HEK293 (cell line): ENCODE data around the gene HOXD12.
A peak's percentile ranks its signal among the peaks of the same experiment; 100 is the strongest.

ENCODE experiments used
- GFI1B ChIP-seq: fragments of 450-650 bp; formaldehyde crosslinking; IDR thresholded peaks from 2 replicates; pipeline ENCODE4 v1.5.1; 2016; ENCODE audit warnings: missing biosample characterization, missing genetic modification characterization
- IKZF3 ChIP-seq: fragments of 450-650 bp; IDR thresholded peaks from 2 replicates; pipeline ENCODE4 v1.5.0; 2018; ENCODE audit warnings: missing biosample characterization, mild to moderate bottlenecking, missing genetic modification characterization, moderate library complexity
- KLF17 ChIP-seq: fragments of 450-650 bp; formaldehyde crosslinking; IDR thresholded peaks from 2 replicates; pipeline ENCODE4 v1.5.1; 2016; ENCODE audit warnings: missing biosample characterization, missing genetic modification characterization
- MEIS1 ChIP-seq: sonication (generic); formaldehyde crosslinking; IDR thresholded peaks from 2 replicates; pipeline ENCODE4 v1.8.1; 2022; ENCODE audit warnings: missing genetic modification reagents, mild to moderate bottlenecking, borderline replicate concordance
- MYNN ChIP-seq: fragments of 450-650 bp; formaldehyde crosslinking; IDR thresholded peaks from 2 replicates; pipeline ENCODE4 v1.5.1; 2016; ENCODE audit warnings: missing biosample characterization, missing genetic modification characterization, borderline replicate concordance
- OVOL3 ChIP-seq: fragments of 450-650 bp; formaldehyde crosslinking; IDR thresholded peaks from 2 replicates; pipeline ENCODE4 v1.5.1; 2016; ENCODE audit warnings: missing biosample characterization, missing genetic modification characterization
- PRDM10 ChIP-seq: fragments of 450-650 bp; formaldehyde crosslinking; IDR thresholded peaks from 2 replicates; pipeline ENCODE4 v1.5.1; 2016; ENCODE audit warnings: missing biosample characterization, missing genetic modification characterization
- SALL2 ChIP-seq: fragments of 450-650 bp; formaldehyde crosslinking; IDR thresholded peaks from 2 replicates; pipeline ENCODE4 v1.5.0; 2017; ENCODE audit warnings: missing biosample characterization, mild to moderate bottlenecking, missing genetic modification characterization, borderline replicate concordance
- ZBTB20 ChIP-seq: fragments of 450-650 bp; formaldehyde crosslinking; IDR thresholded peaks from 2 replicates; pipeline ENCODE4 v1.5.1; 2016; ENCODE audit warnings: missing biosample characterization, missing genetic modification characterization
- ZFHX2 ChIP-seq: fragments of 450-650 bp; formaldehyde crosslinking; conservative IDR thresholded peaks from 2 replicates; pipeline ENCODE4 v1.5.1; 2016; ENCODE audit warnings: missing biosample characterization, missing genetic modification characterization
- ZFP3 ChIP-seq: fragments of 450-650 bp; formaldehyde crosslinking; IDR thresholded peaks from 2 replicates; pipeline ENCODE4 v1.5.1; 2016; ENCODE audit warnings: low read depth, missing biosample characterization, missing genetic modification characterization
- ZNF132 ChIP-seq: fragments of 450-650 bp; formaldehyde crosslinking; IDR thresholded peaks from 2 replicates; pipeline ENCODE4 v1.5.1; 2017; ENCODE audit warnings: missing biosample characterization, missing genetic modification characterization, borderline replicate concordance
- ZNF19 ChIP-seq: fragments of 450-650 bp; formaldehyde crosslinking; IDR thresholded peaks from 2 replicates; pipeline ENCODE4; 2016; ENCODE audit warnings: missing biosample characterization, missing genetic modification characterization, low read depth
- ZNF221 ChIP-seq: fragments of 450-650 bp; formaldehyde crosslinking; IDR thresholded peaks from 2 replicates; pipeline ENCODE4 v1.5.1; 2017; ENCODE audit warnings: missing biosample characterization, missing genetic modification characterization, borderline replicate concordance
- ZNF24 ChIP-seq: fragments of 450-650 bp; formaldehyde crosslinking; IDR thresholded peaks from 2 replicates; pipeline ENCODE4 v1.5.1; 2016; ENCODE audit warnings: missing biosample characterization, missing genetic modification characterization
- ZNF248 ChIP-seq: fragments of 450-650 bp; formaldehyde crosslinking; IDR thresholded peaks from 2 replicates; pipeline ENCODE4 v1.5.1; 2017; ENCODE audit warnings: missing biosample characterization, missing genetic modification characterization
- ZNF335 ChIP-seq: fragments of 450-650 bp; formaldehyde crosslinking; conservative IDR thresholded peaks from 2 replicates; pipeline ENCODE4 v1.5.1; 2016; ENCODE audit warnings: missing biosample characterization, missing genetic modification characterization
- ZNF426 ChIP-seq: fragments of 450-650 bp; formaldehyde crosslinking; IDR thresholded peaks from 2 replicates; pipeline ENCODE4 v1.5.1; 2017; ENCODE audit warnings: missing biosample characterization, missing genetic modification characterization, mild to moderate bottlenecking, inconsistent platforms, moderate library complexity
- ZNF558 ChIP-seq: fragments of 450-650 bp; formaldehyde crosslinking; IDR thresholded peaks from 2 replicates; pipeline ENCODE4 v1.5.1; 2016; ENCODE audit warnings: missing biosample characterization, missing genetic modification characterization
- ZNF610 ChIP-seq: fragments of 450-650 bp; formaldehyde crosslinking; IDR thresholded peaks from 2 replicates; pipeline ENCODE4 v1.5.1; 2016; ENCODE audit warnings: missing biosample characterization, missing genetic modification characterization, borderline replicate concordance
- ZNF621 ChIP-seq: fragments of 450-650 bp; formaldehyde crosslinking; IDR thresholded peaks from 2 replicates; pipeline ENCODE4 v1.5.1; 2017; ENCODE audit warnings: missing biosample characterization, missing genetic modification characterization
- ZNF670 ChIP-seq: fragments of 450-650 bp; formaldehyde crosslinking; IDR thresholded peaks from 2 replicates; pipeline ENCODE4 v1.5.1; 2016; ENCODE audit warnings: missing biosample characterization, missing genetic modification characterization, low read depth
- ZNF785 ChIP-seq: fragments of 450-650 bp; formaldehyde crosslinking; IDR thresholded peaks from 2 replicates; pipeline ENCODE4 v1.5.1; 2016; ENCODE audit warnings: missing biosample characterization, missing genetic modification characterization
- ZSCAN23 ChIP-seq: fragments of 450-650 bp; formaldehyde crosslinking; IDR thresholded peaks from 2 replicates; pipeline ENCODE4 v1.5.1; 2016; ENCODE audit warnings: missing biosample characterization, missing genetic modification characterization
- TF ChIP-seq, protein P1 (sequence below): fragments of 450-650 bp; formaldehyde crosslinking; IDR thresholded peaks from 2 replicates; pipeline ENCODE4 v1.5.1; 2016; ENCODE audit warnings: missing biosample characterization, missing genetic modification characterization
- TF ChIP-seq, protein P2 (sequence below): fragments of 450-650 bp; formaldehyde crosslinking; IDR thresholded peaks from 2 replicates; pipeline ENCODE4 v1.5.1; 2016; ENCODE audit warnings: missing biosample characterization, missing genetic modification characterization
- TF ChIP-seq, protein P3 (sequence below): fragments of 450-650 bp; formaldehyde crosslinking; IDR thresholded peaks from 2 replicates; pipeline ENCODE4 v1.5.1; 2017; ENCODE audit warnings: missing biosample characterization, missing genetic modification characterization
- TF ChIP-seq, protein P4 (sequence below): fragments of 450-650 bp; formaldehyde crosslinking; conservative IDR thresholded peaks from 2 replicates; pipeline ENCODE4 v1.5.1; 2016; ENCODE audit warnings: low read depth, missing biosample characterization, missing genetic modification characterization

The HOXD12 gene

DNA sequence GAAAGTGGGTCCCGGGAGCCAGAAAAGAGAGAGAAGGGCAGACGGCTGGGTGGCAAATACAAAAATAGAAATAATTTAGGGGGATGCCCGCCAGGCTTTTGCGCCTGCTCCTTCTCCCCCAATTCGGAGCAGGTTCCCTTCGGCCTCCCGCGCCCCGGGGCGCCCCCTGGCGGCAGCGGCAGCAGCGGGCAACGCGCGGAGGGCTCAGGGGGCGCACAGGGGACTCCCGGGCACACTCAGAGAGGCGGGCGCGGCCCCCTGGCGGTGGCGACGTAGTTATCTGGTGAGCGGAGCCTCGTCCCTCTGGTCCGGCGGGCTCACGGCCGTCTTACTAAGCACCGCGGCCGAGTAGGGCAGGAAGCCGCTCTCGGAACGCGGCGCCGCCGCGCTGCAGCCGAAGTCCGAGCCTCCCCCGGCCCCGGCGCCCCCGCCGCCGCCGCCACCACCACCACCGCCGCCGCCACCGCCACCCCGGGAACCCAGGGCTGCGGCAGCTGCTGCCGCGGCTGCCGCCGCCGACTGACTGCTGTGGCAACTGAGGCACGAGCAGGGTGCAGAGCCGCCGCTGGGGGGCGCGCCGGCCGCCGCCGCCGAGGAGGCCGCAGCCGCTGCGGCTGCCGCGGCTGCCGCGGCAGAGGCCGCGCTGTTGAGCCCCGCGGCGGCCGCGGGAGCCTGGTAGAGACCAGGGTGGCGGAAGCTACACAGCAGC lies 19.6 kb upstream of the HOXD12 start (continued):
- no peak for TF ChIP-seq MEIS1 (CRISPR knock-in tag)
- TF ChIP-seq ZNF610 (tag by site-specific recombination), result peak; percentile 25; the same call in 1 of the 2 replicates
- TF ChIP-seq OVOL3, result no peak
- TF ChIP-seq IKZF3 (tag by site-specific recombination), result no peak
- no peak for TF ChIP-seq ZFHX2
- no peak for TF ChIP-seq ZNF221 (tag by site-specific recombination)
- no peak for TF ChIP-seq ZNF670
- TF ChIP-seq ZNF24 (tag by site-specific recombination), result no peak
- TF ChIP-seq, protein P1, sequence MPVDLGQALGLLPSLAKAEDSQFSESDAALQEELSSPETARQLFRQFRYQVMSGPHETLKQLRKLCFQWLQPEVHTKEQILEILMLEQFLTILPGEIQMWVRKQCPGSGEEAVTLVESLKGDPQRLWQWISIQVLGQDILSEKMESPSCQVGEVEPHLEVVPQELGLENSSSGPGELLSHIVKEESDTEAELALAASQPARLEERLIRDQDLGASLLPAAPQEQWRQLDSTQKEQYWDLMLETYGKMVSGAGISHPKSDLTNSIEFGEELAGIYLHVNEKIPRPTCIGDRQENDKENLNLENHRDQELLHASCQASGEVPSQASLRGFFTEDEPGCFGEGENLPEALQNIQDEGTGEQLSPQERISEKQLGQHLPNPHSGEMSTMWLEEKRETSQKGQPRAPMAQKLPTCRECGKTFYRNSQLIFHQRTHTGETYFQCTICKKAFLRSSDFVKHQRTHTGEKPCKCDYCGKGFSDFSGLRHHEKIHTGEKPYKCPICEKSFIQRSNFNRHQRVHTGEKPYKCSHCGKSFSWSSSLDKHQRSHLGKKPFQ (tag by site-specific recombination), result no peak
- TF ChIP-seq ZSCAN23 (tag by site-specific recombination), result no peak
- TF ChIP-seq MYNN (tag by site-specific recombination), result no peak
- no peak for TF ChIP-seq ZNF248 (tag by site-specific recombination)
- TF ChIP-seq ZFP3, result no peak
- no peak for TF ChIP-seq ZNF19 (tag by site-specific recombination)
- TF ChIP-seq ZNF132 (tag by site-specific recombination), result no peak
- no peak for TF ChIP-seq ZNF558 (tag by site-specific recombination)
- no peak for TF ChIP-seq ZNF335 (tag by site-specific recombination)
- TF ChIP-seq, protein P2, sequence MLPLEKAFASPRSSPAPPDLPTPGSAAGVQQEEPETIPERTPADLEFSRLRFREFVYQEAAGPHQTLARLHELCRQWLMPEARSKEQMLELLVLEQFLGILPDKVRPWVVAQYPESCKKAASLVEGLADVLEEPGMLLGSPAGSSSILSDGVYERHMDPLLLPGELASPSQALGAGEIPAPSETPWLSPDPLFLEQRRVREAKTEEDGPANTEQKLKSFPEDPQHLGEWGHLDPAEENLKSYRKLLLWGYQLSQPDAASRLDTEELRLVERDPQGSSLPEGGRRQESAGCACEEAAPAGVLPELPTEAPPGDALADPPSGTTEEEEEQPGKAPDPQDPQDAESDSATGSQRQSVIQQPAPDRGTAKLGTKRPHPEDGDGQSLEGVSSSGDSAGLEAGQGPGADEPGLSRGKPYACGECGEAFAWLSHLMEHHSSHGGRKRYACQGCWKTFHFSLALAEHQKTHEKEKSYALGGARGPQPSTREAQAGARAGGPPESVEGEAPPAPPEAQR, result no peak
- TF ChIP-seq GFI1B (tag by site-specific recombination), result no peak
- TF ChIP-seq ZNF785 (tag by site-specific recombination), result no peak
- TF ChIP-seq ZNF426, result no peak
- TF ChIP-seq ZNF621 (tag by site-specific recombination), result no peak
- TF ChIP-seq KLF17 (tag by site-specific recombination), result no peak
- TF ChIP-seq ZBTB20 (tag by site-specific recombination), result no peak
- TF ChIP-seq, protein P3, sequence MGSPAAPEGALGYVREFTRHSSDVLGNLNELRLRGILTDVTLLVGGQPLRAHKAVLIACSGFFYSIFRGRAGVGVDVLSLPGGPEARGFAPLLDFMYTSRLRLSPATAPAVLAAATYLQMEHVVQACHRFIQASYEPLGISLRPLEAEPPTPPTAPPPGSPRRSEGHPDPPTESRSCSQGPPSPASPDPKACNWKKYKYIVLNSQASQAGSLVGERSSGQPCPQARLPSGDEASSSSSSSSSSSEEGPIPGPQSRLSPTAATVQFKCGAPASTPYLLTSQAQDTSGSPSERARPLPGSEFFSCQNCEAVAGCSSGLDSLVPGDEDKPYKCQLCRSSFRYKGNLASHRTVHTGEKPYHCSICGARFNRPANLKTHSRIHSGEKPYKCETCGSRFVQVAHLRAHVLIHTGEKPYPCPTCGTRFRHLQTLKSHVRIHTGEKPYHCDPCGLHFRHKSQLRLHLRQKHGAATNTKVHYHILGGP (tag by site-specific recombination), result no peak
- TF ChIP-seq, protein P4, sequence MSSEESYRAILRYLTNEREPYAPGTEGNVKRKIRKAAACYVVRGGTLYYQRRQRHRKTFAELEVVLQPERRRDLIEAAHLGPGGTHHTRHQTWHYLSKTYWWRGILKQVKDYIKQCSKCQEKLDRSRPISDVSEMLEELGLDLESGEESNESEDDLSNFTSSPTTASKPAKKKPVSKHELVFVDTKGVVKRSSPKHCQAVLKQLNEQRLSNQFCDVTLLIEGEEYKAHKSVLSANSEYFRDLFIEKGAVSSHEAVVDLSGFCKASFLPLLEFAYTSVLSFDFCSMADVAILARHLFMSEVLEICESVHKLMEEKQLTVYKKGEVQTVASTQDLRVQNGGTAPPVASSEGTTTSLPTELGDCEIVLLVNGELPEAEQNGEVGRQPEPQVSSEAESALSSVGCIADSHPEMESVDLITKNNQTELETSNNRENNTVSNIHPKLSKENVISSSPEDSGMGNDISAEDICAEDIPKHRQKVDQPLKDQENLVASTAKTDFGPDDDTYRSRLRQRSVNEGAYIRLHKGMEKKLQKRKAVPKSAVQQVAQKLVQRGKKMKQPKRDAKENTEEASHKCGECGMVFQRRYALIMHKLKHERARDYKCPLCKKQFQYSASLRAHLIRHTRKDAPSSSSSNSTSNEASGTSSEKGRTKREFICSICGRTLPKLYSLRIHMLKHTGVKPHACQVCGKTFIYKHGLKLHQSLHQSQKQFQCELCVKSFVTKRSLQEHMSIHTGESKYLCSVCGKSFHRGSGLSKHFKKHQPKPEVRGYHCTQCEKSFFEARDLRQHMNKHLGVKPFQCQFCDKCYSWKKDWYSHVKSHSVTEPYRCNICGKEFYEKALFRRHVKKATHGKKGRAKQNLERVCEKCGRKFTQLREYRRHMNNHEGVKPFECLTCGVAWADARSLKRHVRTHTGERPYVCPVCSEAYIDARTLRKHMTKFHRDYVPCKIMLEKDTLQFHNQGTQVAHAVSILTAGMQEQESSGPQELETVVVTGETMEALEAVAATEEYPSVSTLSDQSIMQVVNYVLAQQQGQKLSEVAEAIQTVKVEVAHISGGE (tag by site-specific recombination), result no peak
- no peak for TF ChIP-seq PRDM10
- TF ChIP-seq SALL2 (tag by site-specific recombination), result no peak
